Measurements from ENCODE around the gene TENM4.

TENM4 gene

DNA sequence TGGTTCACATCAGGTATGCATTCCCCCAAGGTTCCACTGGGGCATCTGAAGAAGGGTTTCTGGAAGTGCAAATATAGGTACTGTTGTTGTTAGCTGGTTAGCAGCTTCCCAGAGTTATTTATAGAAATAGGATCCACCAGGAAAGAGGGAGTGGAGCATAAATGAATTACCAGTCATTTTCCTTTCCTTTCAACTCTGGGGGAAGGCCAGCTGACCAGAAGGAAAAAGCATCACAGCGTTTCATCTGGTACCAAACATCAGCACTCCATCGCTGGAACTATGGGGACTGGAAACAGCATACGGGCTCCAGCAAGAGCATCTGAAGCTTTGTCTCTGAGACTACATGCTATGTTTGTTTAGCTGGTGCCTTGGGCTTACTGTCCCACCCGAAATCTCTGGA lies 487.9 kb downstream of the TENM4 start:
- DNase-seq = no peak

- no peak for DNase-seq
Measured at GRCh38 chr11:78952175-78952574, 488.7 kb downstream of the TENM4 start.

- no peak for DNase-seq
Measured at GRCh38 chr11:78949976-78950690, 490.7 kb downstream of the TENM4 start.

DNA sequence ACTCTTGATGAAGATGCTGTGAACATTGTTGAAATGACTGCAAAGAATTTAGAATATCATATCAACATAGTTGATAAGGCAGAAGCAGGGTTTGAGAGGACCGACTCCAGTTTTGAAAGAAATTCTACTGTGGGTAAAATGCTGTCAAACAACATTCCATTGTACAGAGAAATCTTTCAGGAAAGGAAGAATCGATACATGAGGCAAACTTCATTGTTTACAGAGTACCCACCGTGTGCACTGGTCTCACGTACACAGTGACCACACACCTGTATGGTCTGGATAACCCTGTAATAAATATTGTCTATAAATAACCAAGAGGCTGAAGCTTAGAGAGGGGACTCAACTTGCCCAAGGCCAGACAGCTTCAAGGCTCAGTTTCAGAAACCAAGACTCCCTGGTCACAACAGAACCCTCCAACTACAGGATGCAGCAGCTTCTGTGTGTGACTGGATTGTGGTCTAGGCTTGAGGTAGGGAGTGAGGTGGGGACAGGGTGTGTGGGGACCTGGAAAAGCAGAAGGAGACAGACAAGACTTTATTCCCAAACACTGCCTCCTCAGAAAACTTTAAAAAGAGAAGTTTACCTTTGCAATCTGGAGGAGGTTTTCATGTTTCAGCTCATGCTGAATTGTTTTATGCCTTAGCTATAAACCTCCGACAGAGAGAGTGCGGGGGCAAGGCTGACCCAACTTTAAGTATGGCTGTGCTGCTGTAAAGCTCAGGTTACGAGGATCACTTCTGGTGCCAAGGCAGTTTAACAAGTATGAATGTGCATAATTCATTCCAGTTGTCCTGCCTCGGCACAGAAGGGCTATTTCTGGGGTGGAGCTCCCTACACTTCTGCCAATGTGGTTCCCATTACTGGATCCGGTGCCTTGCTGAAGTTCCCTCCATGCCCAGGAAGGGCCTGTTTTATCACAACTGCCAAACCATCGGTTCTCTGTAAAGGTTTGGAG lies 493.6 kb downstream of the TENM4 start:
- no peak for DNase-seq

GRCh38 chr11:78943841-78944240 lies 497.0 kb downstream of the TENM4 start:
- no peak for DNase-seq

GRCh38 chr11:78943154-78943553 lies 497.7 kb downstream of the TENM4 start:
- DNase-seq = no peak

GRCh38 chr11:78941226-78941851 lies 499.5 kb downstream of the TENM4 start:
- no peak for DNase-seq

DNA sequence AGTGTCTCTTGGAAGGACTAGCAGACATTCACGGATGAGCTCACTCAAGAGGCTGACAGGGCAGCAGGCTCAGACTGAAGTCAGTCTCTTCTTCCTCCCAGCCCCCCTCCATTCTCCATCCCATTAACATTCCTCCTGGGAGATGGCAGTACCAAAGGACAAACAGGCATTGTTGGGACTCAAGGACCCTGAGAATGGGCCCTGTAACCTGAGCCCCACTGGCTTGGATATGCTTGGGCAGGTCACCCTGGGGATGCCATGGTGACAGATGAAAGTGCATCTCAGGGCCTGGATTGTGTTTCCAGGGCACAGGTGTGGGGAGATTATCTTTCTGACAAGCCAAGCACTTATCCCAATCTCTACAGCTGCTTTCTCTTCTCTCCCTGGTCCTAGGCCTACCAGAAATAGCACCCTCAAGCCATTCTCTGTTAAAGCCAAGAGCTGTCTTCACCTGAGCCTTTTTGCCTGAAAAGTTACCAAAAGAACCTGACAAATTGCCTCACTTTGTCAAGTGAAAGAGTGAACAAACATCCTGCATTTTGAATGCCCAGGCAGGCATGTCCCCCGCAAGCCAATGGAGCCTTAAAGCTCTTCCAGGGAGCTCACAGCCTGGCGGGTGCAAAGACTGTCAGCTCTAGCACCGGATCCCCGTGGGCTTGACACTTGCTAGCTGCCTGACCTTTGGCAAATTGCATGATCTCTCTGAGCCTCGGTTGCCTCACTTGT lies 500.2 kb downstream of the TENM4 start:
- peak; percentile 61 to 82 for DNase-seq

DNA sequence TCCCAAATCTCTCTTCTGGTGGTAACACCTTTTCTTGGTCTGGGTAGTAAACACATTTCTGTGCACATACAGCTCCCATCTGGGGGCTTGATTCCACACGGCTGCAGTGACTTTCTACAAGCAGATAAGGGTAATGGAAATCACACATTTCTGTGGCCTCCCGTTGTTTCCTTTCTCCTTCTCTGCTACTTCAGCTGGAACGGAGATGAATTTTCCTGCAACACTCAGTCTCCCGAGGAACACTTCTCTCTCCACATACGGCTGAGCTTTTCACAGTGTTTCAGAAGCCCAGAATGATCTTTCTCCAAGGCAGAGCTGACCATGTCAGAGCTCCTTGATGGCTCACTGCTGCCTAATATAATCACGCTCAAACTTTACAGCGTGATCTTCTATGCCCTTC lies 501.9 kb downstream of the TENM4 start:
- no peak for DNase-seq

GRCh38 chr11:78938036-78938435 lies 502.8 kb downstream of the TENM4 start:
- DNase-seq = no peak

- no peak for DNase-seq
Measured at GRCh38 chr11:78935398-78936068, 505.3 kb downstream of the TENM4 start.

- DNase-seq = no peak
Measured at GRCh38 chr11:78933350-78933749, 507.5 kb downstream of the TENM4 start.

- DNase-seq = no peak
Measured at GRCh38 chr11:78932757-78933156, 508.1 kb downstream of the TENM4 start.

GRCh38 chr11:78931891-78932290 lies 508.9 kb downstream of the TENM4 start:
- DNase-seq = no peak

- DNase-seq = no peak
Measured at GRCh38 chr11:78930810-78931523, 509.9 kb downstream of the TENM4 start.

DNA sequence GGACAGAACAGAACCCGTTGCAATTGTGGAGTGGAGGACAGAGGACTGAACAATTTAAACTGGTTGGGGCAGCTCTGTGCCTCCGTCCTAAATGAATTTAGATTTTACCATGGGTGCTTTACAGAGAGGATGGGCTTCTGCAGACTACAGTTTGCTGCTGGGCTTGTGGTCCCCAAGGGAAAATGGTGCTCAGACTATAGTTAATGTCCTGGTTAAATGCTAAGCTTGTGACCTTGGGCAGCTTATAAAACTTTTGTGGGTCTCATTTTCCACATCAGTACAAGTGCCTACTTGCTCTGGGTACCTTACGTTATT lies 511.0 kb downstream of the TENM4 start:
- no peak for DNase-seq

DNA sequence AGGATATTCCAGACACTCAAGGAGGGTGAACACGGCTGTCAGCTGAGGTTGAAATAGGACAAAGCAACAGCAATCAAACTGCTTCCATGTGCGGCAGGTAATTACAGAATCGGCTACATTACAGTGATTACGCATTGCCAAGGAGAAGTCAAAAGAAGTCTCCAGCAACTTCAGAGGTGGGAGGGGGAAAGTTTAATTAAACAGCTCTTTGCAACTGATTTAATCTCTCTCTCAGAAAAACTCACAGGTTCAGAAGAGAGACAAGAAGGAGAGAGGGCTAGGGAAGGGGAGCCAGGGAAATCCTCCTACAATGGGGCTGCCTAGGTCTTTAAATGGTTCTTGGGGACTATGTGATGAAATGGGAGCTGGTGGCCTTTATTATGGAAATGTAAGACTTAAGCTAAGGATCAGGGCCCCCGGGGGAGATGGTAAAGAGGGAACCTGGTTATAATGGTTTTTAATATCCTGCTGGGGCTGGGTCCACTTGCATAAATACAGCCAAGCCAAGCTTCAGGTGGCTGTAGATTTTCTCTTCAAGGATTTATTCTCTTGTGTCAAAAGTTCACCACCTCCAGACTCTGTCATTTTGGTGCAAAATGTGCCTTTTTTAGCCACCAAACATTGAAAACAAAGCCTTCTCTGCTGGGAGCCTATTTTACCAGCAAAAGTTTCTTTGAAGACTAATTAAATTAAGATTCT lies 511.5 kb downstream of the TENM4 start:
- DNase-seq = no peak

DNA sequence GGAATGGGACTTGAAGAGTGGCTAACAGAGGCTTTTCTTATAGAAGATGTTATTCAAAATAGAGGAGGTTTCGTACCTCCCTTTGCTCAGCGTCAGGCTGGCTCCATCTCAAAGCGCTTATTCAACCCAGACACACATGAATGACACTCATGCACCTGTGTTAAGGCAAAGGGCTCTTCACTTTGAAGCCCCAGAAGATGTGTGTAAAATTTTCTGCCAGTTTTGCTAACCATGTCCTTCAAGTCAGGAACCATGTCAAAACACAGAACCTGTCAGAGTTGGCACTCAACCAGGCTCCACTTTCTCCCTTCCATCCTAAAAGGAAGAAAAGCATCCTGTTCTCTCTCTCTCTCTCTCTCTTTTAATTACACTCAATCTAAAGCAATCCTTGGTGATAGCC lies 513.3 kb downstream of the TENM4 start:
- no peak for DNase-seq

DNA sequence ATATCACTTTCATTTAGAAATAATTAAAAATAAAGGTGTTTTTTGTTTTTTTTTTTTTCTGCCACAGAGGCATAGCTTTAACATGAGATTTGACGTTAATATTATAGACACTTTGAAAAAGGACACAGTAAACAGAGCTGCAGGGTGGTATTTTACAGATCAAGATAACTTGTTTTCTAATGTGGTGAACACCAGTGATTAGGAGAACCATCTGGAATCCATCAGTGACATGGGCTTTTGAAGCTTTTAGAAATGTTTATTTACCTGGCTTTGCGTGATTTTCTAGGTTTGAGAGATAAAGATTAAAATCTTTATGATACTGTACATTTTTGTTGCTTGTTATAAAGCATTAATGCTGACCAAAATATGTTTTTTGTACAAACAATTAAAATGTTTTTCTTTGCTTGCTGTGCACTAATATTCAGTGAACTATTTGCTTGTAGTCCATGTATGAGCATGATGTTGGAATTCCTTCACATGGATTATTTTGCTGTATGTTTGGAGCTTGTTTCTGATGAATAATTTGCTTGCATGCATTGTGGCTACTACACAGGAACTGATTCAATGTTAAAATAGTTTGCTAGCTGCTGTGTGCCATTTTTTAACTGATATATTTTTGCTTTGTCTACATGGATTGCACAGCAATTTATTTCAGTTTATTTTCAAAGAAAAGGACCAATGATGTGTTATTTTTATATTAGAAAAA lies 514.0 kb downstream of the TENM4 start:
- DNase-seq = no peak

GRCh38 chr11:78925387-78925786 lies 515.4 kb downstream of the TENM4 start:
- DNase-seq = no peak

Data from NCI-H1930 (cell line).